HEK293T (cell line): ENCODE measurements around the gene HERC3.

Experiments
- ARNT ChIP-seq: fragments of 450-650 bp; IDR thresholded peaks from 2 replicates; pipeline ENCODE4 v1.6.1; 2017; ENCODE audit warnings: mild to moderate bottlenecking
- BHLHE40 ChIP-seq: fragments of 450-650 bp; IDR thresholded peaks from 2 replicates; pipeline ENCODE4 v1.6.1; 2016; ENCODE audit warnings: mild to moderate bottlenecking, moderate library complexity, borderline replicate concordance
- FOXK2 ChIP-seq: fragments of 450-650 bp; IDR thresholded peaks from 2 replicates; pipeline ENCODE4 v1.6.1; 2016; ENCODE audit warnings: mild to moderate bottlenecking
- FOXM1 ChIP-seq: fragments of 450-650 bp; IDR thresholded peaks from 2 replicates; pipeline ENCODE4 v1.6.1; 2017; ENCODE audit warnings: mild to moderate bottlenecking, borderline replicate concordance
- HDGF ChIP-seq: fragments of 450-650 bp; IDR thresholded peaks from 2 replicates; pipeline ENCODE4 v1.6.1; 2017; ENCODE audit warnings: antibody characterized with exemption, borderline replicate concordance
- PKNOX1 ChIP-seq: fragments of 450-650 bp; IDR thresholded peaks from 2 replicates; pipeline ENCODE4 v1.6.1; 2016
- SP1 ChIP-seq: fragments of 450-650 bp; IDR thresholded peaks from 2 replicates; pipeline ENCODE4 v1.6.1; 2017
- SUZ12 ChIP-seq: fragments of 450-650 bp; IDR thresholded peaks from 2 replicates; pipeline ENCODE4 v1.6.1; 2016; ENCODE audit warnings: mild to moderate bottlenecking
- ZNF384 ChIP-seq: fragments of 450-650 bp; IDR thresholded peaks from 2 replicates; pipeline ENCODE4 v1.6.1; 2016

- TF ChIP-seq FOXM1: no peak
- TF ChIP-seq BHLHE40: no peak
- TF ChIP-seq ARNT: no peak
- TF ChIP-seq ZNF384: no peak
- no peak for TF ChIP-seq SUZ12
- TF ChIP-seq HDGF: no peak
- no peak for TF ChIP-seq SP1
- no peak for TF ChIP-seq PKNOX1
- TF ChIP-seq FOXK2: no peak
Observed at GRCh38 chr4:88567591-88567990, 24.7 kb upstream of the HERC3 start.
